ENCODE data around the gene USP6NL. TPM values are rescaled to one million over a fixed set of nuclear protein-coding genes. Genes with fewer than 3 reads are reported as not detected.

USP6NL gene
- total and polyA plus RNA-seq, 2 donors = 8.1 to 12.3 TPM

- Histone ChIP-seq H3K27ac (ENCODE audit: low read depth in 1 of 2, low read length in 1 of 2) (no peak overlapping the region), H3K4me1 (ENCODE audit: control insufficient read depth in 2 of 2, insufficient read depth in 2 of 2, low read length in 2 of 2) (no peaks in the 10 kb centered on the region), H3K9me3 (ENCODE audit: control insufficient read depth in 2 of 2, insufficient read depth in 1 of 2, low read length in 1 of 2) (no peaks in the 10 kb centered on the region), H3K27me3 (ENCODE audit: control insufficient read depth in 2 of 2, insufficient read depth in 1 of 2, low read length in 1 of 2) (no peaks in the 10 kb centered on the region), H3K4me3 (ENCODE audit: low read length in 2 of 2) (no peak overlapping the region), H3K36me3 (ENCODE audit: control insufficient read depth in 2 of 2, insufficient read depth in 2 of 2, low read length in 1 of 2) (no peaks in the 10 kb centered on the region)
- 94% methylated on average over 8 of the region's 8 CpGs for WGBS
- no peak for DNase-seq (ENCODE audit: low read depth in 6 of 9, low spot score in 9 of 9)
Observed at GRCh38 chr10:11642566-11642965, 31.1 kb upstream of the USP6NL start.

GRCh38 chr10:11639849-11640764 is 28.7 kb upstream of the USP6NL start:
- no peaks in the 10 kb centered on the region for H3K9me3 ChIP-seq (ENCODE audit: control insufficient read depth in 2 of 2, insufficient read depth in 1 of 2, low read length in 1 of 2)
- H3K27ac ChIP-seq (ENCODE audit: low read depth in 1 of 2, low read length in 1 of 2) = no peak overlapping the region
- DNase-seq (ENCODE audit: low read depth in 6 of 9, low spot score in 9 of 9) = no peak
- no peaks in the 10 kb centered on the region for H3K27me3 ChIP-seq (ENCODE audit: control insufficient read depth in 2 of 2, insufficient read depth in 1 of 2, low read length in 1 of 2)
- no peak overlapping the region for H3K4me3 ChIP-seq (ENCODE audit: low read length in 2 of 2)
- no peaks in the 10 kb centered on the region for H3K4me1 ChIP-seq (ENCODE audit: control insufficient read depth in 2 of 2, insufficient read depth in 2 of 2, low read length in 2 of 2)
- WGBS = 90% methylated on average over 14 of the region's 14 CpGs
- no peaks in the 10 kb centered on the region for H3K36me3 ChIP-seq (ENCODE audit: control insufficient read depth in 2 of 2, insufficient read depth in 2 of 2, low read length in 1 of 2)

- no peak for DNase-seq (ENCODE audit: low read depth in 6 of 9, low spot score in 9 of 9)
- WGBS = over 99% methylated on average over 3 of the region's 3 CpGs
- Histone ChIP-seq H3K36me3 (ENCODE audit: control insufficient read depth in 2 of 2, insufficient read depth in 2 of 2, low read length in 1 of 2) (no peaks in the 10 kb centered on the region), H3K27ac (ENCODE audit: low read depth in 1 of 2, low read length in 1 of 2) (no peak overlapping the region), H3K27me3 (ENCODE audit: control insufficient read depth in 2 of 2, insufficient read depth in 1 of 2, low read length in 1 of 2) (no peaks in the 10 kb centered on the region), H3K9me3 (ENCODE audit: control insufficient read depth in 2 of 2, insufficient read depth in 1 of 2, low read length in 1 of 2) (no peaks in the 10 kb centered on the region), H3K4me1 (ENCODE audit: control insufficient read depth in 2 of 2, insufficient read depth in 2 of 2, low read length in 2 of 2) (no peaks in the 10 kb centered on the region), H3K4me3 (ENCODE audit: low read length in 2 of 2) (no peak overlapping the region)
Observed at GRCh38 chr10:11639362-11639761, 27.9 kb upstream of the USP6NL start.

- Histone ChIP-seq H3K9me3 (ENCODE audit: control insufficient read depth in 2 of 2, insufficient read depth in 1 of 2, low read length in 1 of 2) (no peaks in the 10 kb centered on the region), H3K4me3 (ENCODE audit: low read length in 2 of 2) (no peak overlapping the region), H3K27me3 (ENCODE audit: control insufficient read depth in 2 of 2, insufficient read depth in 1 of 2, low read length in 1 of 2) (no peaks in the 10 kb centered on the region), H3K27ac (ENCODE audit: low read depth in 1 of 2, low read length in 1 of 2) (no peak overlapping the region), H3K4me1 (ENCODE audit: control insufficient read depth in 2 of 2, insufficient read depth in 2 of 2, low read length in 2 of 2) (no peaks in the 10 kb centered on the region), H3K36me3 (ENCODE audit: control insufficient read depth in 2 of 2, insufficient read depth in 2 of 2, low read length in 1 of 2) (no peaks in the 10 kb centered on the region)
- DNase-seq (ENCODE audit: low read depth in 6 of 9, low spot score in 9 of 9) = no peak
- WGBS = 96% methylated on average over 6 of the region's 6 CpGs
Observed at GRCh38 chr10:11638055-11638698, 26.7 kb upstream of the USP6NL start.

GRCh38 chr10:11636697-11637303 is 25.4 kb upstream of the USP6NL start:
- 98% methylated on average over 4 of the region's 4 CpGs for WGBS
- no peak for DNase-seq (ENCODE audit: low read depth in 6 of 9, low spot score in 9 of 9)

GRCh38 chr10:11631890-11632587 is 20.6 kb upstream of the USP6NL start:
- no peaks in the 10 kb centered on the region for H3K27me3 ChIP-seq (ENCODE audit: control insufficient read depth in 2 of 2, insufficient read depth in 1 of 2, low read length in 1 of 2)
- no peak overlapping the region for H3K27ac ChIP-seq (ENCODE audit: low read depth in 1 of 2, low read length in 1 of 2)
- WGBS = 41% methylated on average over 8 of the region's 8 CpGs
- H3K36me3 ChIP-seq (ENCODE audit: control insufficient read depth in 2 of 2, insufficient read depth in 2 of 2, low read length in 1 of 2) = no peaks in the 10 kb centered on the region
- no peak overlapping the region for H3K4me3 ChIP-seq (ENCODE audit: low read length in 2 of 2)
- H3K4me1 ChIP-seq (ENCODE audit: control insufficient read depth in 2 of 2, insufficient read depth in 2 of 2, low read length in 2 of 2) = no peaks in the 10 kb centered on the region
- no peaks in the 10 kb centered on the region for H3K9me3 ChIP-seq (ENCODE audit: control insufficient read depth in 2 of 2, insufficient read depth in 1 of 2, low read length in 1 of 2)
- DNase-seq (ENCODE audit: low read depth in 6 of 9, low spot score in 9 of 9) = peak in 4 of 9 donors; percentile 28 to 71 (median 47)

More at GRCh38 chr10:11636697-11637303, 25.4 kb upstream of the USP6NL start:
- Histone ChIP-seq H3K4me3 (ENCODE audit: low read length in 2 of 2) (no peak overlapping the region), H3K4me1 (ENCODE audit: control insufficient read depth in 2 of 2, insufficient read depth in 2 of 2, low read length in 2 of 2) (no peaks in the 10 kb centered on the region), H3K27ac (ENCODE audit: low read depth in 1 of 2, low read length in 1 of 2) (no peak overlapping the region), H3K36me3 (ENCODE audit: control insufficient read depth in 2 of 2, insufficient read depth in 2 of 2, low read length in 1 of 2) (no peaks in the 10 kb centered on the region), H3K27me3 (ENCODE audit: control insufficient read depth in 2 of 2, insufficient read depth in 1 of 2, low read length in 1 of 2) (no peaks in the 10 kb centered on the region), H3K9me3 (ENCODE audit: control insufficient read depth in 2 of 2, insufficient read depth in 1 of 2, low read length in 1 of 2) (no peaks in the 10 kb centered on the region)

- no peaks in the 10 kb centered on the region for H3K9me3 ChIP-seq (ENCODE audit: control insufficient read depth in 2 of 2, insufficient read depth in 1 of 2, low read length in 1 of 2)
- no peak overlapping the region for H3K27ac ChIP-seq (ENCODE audit: low read depth in 1 of 2, low read length in 1 of 2)
- H3K36me3 ChIP-seq (ENCODE audit: control insufficient read depth in 2 of 2, insufficient read depth in 2 of 2, low read length in 1 of 2) = no peaks in the 10 kb centered on the region
- WGBS = 98% methylated on average over 11 of the region's 11 CpGs
- no peaks in the 10 kb centered on the region for H3K4me1 ChIP-seq (ENCODE audit: control insufficient read depth in 2 of 2, insufficient read depth in 2 of 2, low read length in 2 of 2)
- H3K27me3 ChIP-seq (ENCODE audit: control insufficient read depth in 2 of 2, insufficient read depth in 1 of 2, low read length in 1 of 2) = no peaks in the 10 kb centered on the region
- H3K4me3 ChIP-seq (ENCODE audit: low read length in 2 of 2) = no peak overlapping the region
- no peak for DNase-seq (ENCODE audit: low read depth in 6 of 9, low spot score in 9 of 9)
Observed at GRCh38 chr10:11631291-11631690, 19.8 kb upstream of the USP6NL start.

- Histone ChIP-seq H3K4me3 (ENCODE audit: low read length in 2 of 2) (no peak overlapping the region), H3K27ac (ENCODE audit: low read depth in 1 of 2, low read length in 1 of 2) (no peak overlapping the region), H3K4me1 (ENCODE audit: control insufficient read depth in 2 of 2, insufficient read depth in 2 of 2, low read length in 2 of 2) (peaks cover 0 to 3% of the 10 kb centered on the region in 2 donors), H3K9me3 (ENCODE audit: control insufficient read depth in 2 of 2, insufficient read depth in 1 of 2, low read length in 1 of 2) (no peaks in the 10 kb centered on the region), H3K27me3 (ENCODE audit: control insufficient read depth in 2 of 2, insufficient read depth in 1 of 2, low read length in 1 of 2) (no peaks in the 10 kb centered on the region), H3K36me3 (ENCODE audit: control insufficient read depth in 2 of 2, insufficient read depth in 2 of 2, low read length in 1 of 2) (no peaks in the 10 kb centered on the region)
- no peak for DNase-seq (ENCODE audit: low read depth in 6 of 9, low spot score in 9 of 9)
- WGBS = 97% methylated on average over 6 of the region's 6 CpGs
Observed at GRCh38 chr10:11629731-11630130, 18.3 kb upstream of the USP6NL start.

Measured in thymus (tissue), 11 donors.